Retinal pigment epithelial cell (primary cell): ENCODE measurements around the gene AMBRA1.
"Not testable (repeated sequence)": the region's sequence is repeated elsewhere in the genome, so short reads cannot be mapped to it uniquely, and the experiment has no call there.

Experiments
- DNase-seq: peaks from one replicate; pipeline ENCODE4 v3.0.0-alpha.2; 2010; ENCODE audit warnings: low read depth
- H3K4me3 ChIP-seq: 2 replicates; pipeline ENCODE4 v1.5.1; 2011; ENCODE audit warnings: mild to moderate bottlenecking, low read length, control low read depth, moderate library complexity
- CTCF ChIP-seq: conservative IDR thresholded peaks from 2 replicates; pipeline ENCODE4 v1.5.1; 2011; ENCODE audit warnings: low read depth, low read length, control low read depth, inconsistent platforms

The AMBRA1 gene

GRCh38 chr11:46383404-46383758 lies 210.4 kb downstream of the AMBRA1 start:
- no peak overlapping the region for H3K4me3 ChIP-seq
- no peak for DNase-seq
- TF ChIP-seq CTCF, result no peak

- TF ChIP-seq CTCF, result peak; percentile 68
- no peak for DNase-seq
- peak overlapping the region; percentile 65 for H3K4me3 ChIP-seq
Observed at GRCh38 chr11:46382646-46383403, 211.0 kb downstream of the AMBRA1 start.

GRCh38 chr11:46381819-46382645 lies 211.8 kb downstream of the AMBRA1 start:
- peak overlapping the region; percentile 65 for H3K4me3 ChIP-seq
- no peak for DNase-seq
- no peak for TF ChIP-seq CTCF

DNA sequence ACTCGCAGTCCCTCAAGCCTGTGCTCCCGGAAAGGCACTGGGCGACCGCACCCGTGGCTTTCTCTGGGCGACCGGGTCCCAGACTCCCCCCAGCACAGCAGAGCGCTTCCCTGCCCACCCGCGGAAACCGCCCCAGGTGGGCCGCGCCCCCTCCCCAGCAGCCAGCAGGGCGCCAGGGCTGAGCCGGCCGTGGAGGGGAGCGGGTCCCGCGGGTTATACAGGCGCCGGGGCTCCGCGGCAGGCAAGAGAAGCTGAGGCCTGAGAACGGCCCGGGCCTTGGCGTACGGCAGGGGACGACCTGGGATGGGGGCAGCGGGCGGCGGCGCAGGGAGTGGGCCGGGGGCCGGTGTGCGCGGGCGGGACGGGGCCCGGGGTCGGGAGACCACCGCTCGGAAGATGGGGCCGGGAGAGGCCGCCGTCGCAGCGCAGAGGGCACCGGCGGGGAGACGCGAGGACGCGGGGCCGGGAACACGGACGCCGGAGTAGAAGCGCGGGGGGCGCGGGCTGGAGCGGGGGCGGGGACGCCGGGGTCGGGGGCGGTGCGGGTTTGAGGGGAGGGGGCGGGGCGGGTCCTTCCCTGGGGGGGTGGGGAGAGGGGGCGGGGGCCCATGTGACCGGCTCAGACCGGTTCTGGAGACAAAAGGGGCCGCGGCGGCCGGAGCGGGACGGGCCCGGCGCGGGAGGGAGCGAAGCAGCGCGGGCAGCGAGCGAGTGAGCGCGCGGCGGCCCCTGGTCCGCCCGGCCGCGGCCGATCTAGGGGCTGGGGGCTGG lies 212.6 kb downstream of the AMBRA1 start, which contains the start of gene MDK:
Gene MDK (plus strand): TSS at position 622 of the 771 bp plus-strand sequence. CDS start 389 bp downstream, outside the sequence.
- DNase-seq, result no peak
- peak within 1 kb of the TSS; percentile 65 for H3K4me3 ChIP-seq
- no peak for TF ChIP-seq CTCF

DNA sequence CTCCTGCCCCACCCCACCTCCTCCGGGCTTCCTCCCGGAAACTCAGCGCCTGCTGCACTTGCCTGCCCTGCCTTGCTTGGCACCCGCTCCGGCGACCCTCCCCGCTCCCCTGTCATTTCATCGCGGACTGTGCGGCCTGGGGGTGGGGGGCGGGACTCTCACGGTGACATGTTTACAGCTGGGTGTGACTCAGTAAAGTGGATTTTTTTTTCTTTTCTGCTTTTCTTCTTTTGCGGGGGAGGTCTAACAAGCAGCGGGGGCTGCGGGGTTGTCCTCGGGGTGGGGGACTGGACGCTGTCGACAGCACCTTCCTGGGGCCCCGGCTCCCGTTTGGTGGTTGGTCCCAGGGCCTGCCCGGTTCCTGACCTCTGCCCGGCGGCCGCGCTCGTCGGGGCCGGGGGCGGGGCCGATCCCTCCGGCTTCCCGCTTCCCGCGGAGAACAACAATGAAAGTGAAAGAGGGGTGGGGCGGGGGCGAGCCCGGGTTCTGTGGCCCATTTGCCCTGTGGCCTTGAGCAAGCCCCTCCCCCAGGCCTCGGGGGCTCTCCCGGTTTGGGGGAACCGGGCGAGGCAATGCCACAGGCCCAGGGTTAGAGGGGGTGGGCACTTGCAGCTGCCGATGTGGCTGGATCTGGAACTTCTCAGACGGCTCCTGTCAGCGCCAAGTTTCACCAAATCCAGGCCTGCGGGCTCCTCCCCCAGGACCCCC lies 213.3 kb downstream of the AMBRA1 start:
- no peak for TF ChIP-seq CTCF
- peak overlapping the region; percentile 53 for H3K4me3 ChIP-seq
- no peak for DNase-seq

- DNase-seq, H3K4me3 ChIP-seq: not testable (repeated sequence)
Observed at GRCh38 chr11:46379482-46380293, 214.1 kb downstream of the AMBRA1 start.
